Caco-2 (cell line): Measurements from ENCODE around the gene LRRC8C. TPM values are rescaled to one million over a fixed set of nuclear protein-coding genes. Genes with fewer than 3 reads are reported as not detected.

Experiments used
- BruUV-seq: library from RNA; stranded (reverse); fragments of 400-500 nt; replicated peaks from 2 replicates; lab custom pipeline; 2021; lab: Mats Ljungman, UMichigan
- CTCF ChIA-PET: fragments of 300-600 bp; sonication (Branson Sonifier 250); formaldehyde crosslinking; loops from one replicate; lab custom pipeline; 2022; ENCODE audit warnings: antibody characterized with exemption; lab: Charles Lee
- POLR2A ChIA-PET: fragments of 300-600 bp; sonication (Branson Sonifier 250); formaldehyde crosslinking; loops from one replicate; lab custom pipeline; 2022; ENCODE audit warnings: antibody characterized with exemption; lab: Charles Lee
- DNase-seq, 2 experiments: peaks; one replicate each; pipeline versions ENCODE4 v3.0.0 to v3.0.0-alpha.2; 2020 to 2022
- H3K27me3 ChIP-seq: replicated peaks from 2 replicates; pipeline ENCODE4 v1.6.0; 2011; ENCODE audit warnings: low read length; ENCODE audit not compliant: control insufficient read depth, insufficient read depth
- H3K36me3 ChIP-seq: 2 replicates; pipeline ENCODE4 v1.5.1; 2011; ENCODE audit warnings: low read length; ENCODE audit not compliant: control insufficient read depth, insufficient read depth
- H3K4me1 ChIP-seq: fragments of 250-450 bp; sonication (Bioruptor Pico); 2 replicates; pipeline ENCODE4 v1.5.1; 2020; ENCODE audit warnings: mild to moderate bottlenecking
- H3K4me3 ChIP-seq: 2 replicates; pipeline ENCODE4 v1.5.1; 2011; ENCODE audit warnings: low read depth, mild to moderate bottlenecking, control low read depth, low read length
- H3K9me3 ChIP-seq: fragments of 250-450 bp; sonication (Bioruptor Pico); 2 replicates; pipeline ENCODE4 v1.5.1; 2020; ENCODE audit warnings: mild to moderate bottlenecking, moderate library complexity
- H3K27ac Mint-ChIP-seq: one replicate; pipeline ENCODE4 v1.8.0; 2022; ENCODE audit warnings: mixed read lengths; ENCODE audit not compliant: unreplicated experiment
- H3K27me3 Mint-ChIP-seq: one replicate; pipeline ENCODE4 v1.8.0; 2022; ENCODE audit warnings: mixed read lengths; ENCODE audit not compliant: insufficient read depth, unreplicated experiment
- H3K36me3 Mint-ChIP-seq: one replicate; pipeline ENCODE4 v1.8.0; 2022; ENCODE audit warnings: mild to moderate bottlenecking, mixed read lengths; ENCODE audit not compliant: insufficient read depth, unreplicated experiment
- H3K4me1 Mint-ChIP-seq: one replicate; pipeline ENCODE4 v1.8.0; 2022; ENCODE audit warnings: low read depth, mixed read lengths; ENCODE audit not compliant: unreplicated experiment
- H3K4me3 Mint-ChIP-seq: one replicate; pipeline ENCODE4 v1.8.0; 2022; ENCODE audit warnings: mild to moderate bottlenecking, moderate library complexity, mixed read lengths; ENCODE audit not compliant: unreplicated experiment
- H3K9me3 Mint-ChIP-seq: one replicate; pipeline ENCODE4 v1.8.0; 2022; ENCODE audit warnings: mixed read lengths; ENCODE audit not compliant: unreplicated experiment
- intact Hi-C: fragments of 100-400 bp; cut with micrococcal nuclease; formaldehyde crosslinking; loops from one replicate; pipeline ENCODE4 v1.10.0; 2022; ENCODE audit not compliant: unreplicated experiment
- total RNA-seq: library from RNA; stranded (reverse); gene quantifications from 2 replicates; pipeline ENCODE4 v1.2.3, GENCODE V29; 2022
- TF ChIP-seq, protein P1 (sequence below), 2 experiments: fragments of 200-600 bp in 1 of 2; IDR thresholded peaks; 1 replicate in 1 of 2; 2 replicates in 1 of 2; pipeline versions ENCODE4 v1.5.1 to v1.8.0; 2011 to 2022; ENCODE audit warnings: antibody characterized with exemption in 1 of 2, control low read depth in 1 of 2, inconsistent platforms in 1 of 2, low read depth in 1 of 2, low read length in 1 of 2, mild to moderate bottlenecking in 1 of 2, moderate library complexity in 1 of 2; ENCODE audit not compliant: insufficient read depth in 1 of 2, severe bottlenecking in 1 of 2, unreplicated experiment in 1 of 2

The LRRC8C gene
- total RNA-seq, 1 experiment from 2014 or later = 0.11 TPM

DNA sequence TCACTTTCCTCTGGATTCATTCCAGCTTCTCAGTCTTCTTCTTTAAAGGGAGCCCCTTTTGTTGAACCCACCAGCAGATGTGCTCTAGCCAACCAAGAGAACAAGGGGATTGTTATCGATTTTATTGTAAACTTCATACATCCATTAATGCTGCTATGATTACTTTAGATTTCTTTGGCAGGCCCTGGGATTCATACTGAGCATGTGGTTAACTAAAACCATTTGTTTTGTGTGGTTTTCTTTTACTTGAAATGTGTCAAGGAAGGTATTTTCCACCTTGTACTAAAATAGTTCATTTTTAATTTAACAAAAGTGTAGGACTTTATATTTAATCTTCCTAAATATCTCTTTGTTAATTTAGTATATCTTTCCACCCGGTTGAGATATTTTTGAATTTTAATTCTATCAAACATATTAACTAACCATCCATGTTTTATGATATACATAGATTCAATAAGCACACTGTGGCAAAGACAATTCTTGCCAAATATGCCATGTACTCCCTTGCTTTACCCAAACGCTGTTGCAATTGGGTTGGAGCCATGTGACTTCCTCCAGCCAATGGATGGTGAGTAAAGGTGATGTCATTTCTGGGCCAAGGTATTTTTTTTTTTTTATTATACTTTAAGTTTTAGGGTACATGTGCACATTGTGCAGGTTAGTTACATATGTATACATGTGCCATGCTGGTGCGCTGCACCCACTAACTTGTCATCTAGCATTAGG is 113.7 kb downstream of the LRRC8C start:
- Histone ChIP-seq H3K4me1 (no peaks in the 10 kb centered on the region), H3K27me3 (no peaks in the 10 kb centered on the region; the same call in 1 of the 2 replicates), H3K9me3 (no peaks in the 10 kb centered on the region), H3K4me3 (no peak overlapping the region), H3K36me3 (no peaks in the 10 kb centered on the region)
- intact Hi-C loops = no loop called here
- no peak for DNase-seq
- Mint-ChIP-seq H3K27ac (no peak overlapping the region), H3K4me3 (no peak overlapping the region), H3K27me3 (peaks cover 3% of the 10 kb centered on the region), H3K9me3 (no peaks in the 10 kb centered on the region), H3K4me1 (no peaks in the 10 kb centered on the region), H3K36me3 (no peaks in the 10 kb centered on the region)
- ChIA-PET CTCF (no interaction called here), POLR2A (no interaction called here)
- BruUV-seq = no TSS peak
- TF ChIP-seq, protein P1, sequence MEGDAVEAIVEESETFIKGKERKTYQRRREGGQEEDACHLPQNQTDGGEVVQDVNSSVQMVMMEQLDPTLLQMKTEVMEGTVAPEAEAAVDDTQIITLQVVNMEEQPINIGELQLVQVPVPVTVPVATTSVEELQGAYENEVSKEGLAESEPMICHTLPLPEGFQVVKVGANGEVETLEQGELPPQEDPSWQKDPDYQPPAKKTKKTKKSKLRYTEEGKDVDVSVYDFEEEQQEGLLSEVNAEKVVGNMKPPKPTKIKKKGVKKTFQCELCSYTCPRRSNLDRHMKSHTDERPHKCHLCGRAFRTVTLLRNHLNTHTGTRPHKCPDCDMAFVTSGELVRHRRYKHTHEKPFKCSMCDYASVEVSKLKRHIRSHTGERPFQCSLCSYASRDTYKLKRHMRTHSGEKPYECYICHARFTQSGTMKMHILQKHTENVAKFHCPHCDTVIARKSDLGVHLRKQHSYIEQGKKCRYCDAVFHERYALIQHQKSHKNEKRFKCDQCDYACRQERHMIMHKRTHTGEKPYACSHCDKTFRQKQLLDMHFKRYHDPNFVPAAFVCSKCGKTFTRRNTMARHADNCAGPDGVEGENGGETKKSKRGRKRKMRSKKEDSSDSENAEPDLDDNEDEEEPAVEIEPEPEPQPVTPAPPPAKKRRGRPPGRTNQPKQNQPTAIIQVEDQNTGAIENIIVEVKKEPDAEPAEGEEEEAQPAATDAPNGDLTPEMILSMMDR (IDR thresholded peaks at IDR 0.05; ENCODE audit: insufficient read depth in 1 of 2, low read depth in 1 of 2, low read length in 1 of 2, severe bottlenecking in 1 of 2, unreplicated experiment in 1 of 2) = no peak

DNA sequence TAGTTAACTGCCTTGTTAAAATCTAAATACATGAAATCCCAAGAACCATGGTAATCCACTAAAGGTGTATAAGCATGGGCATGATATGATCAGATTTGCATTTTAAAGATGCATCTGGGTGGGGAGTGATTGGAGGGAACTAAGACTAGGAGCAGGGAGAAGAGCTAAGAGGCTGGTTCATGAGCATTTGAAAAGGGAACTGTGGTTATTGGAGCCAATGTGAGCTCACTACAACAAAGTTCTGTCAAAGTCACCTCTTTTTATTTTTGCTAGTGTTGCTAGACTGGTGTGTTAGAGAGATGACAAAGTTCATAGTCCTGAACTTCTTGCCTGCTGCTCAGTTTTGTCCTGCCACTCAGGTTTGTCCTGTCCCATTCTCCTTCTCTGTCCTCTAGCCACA is 120.8 kb downstream of the LRRC8C start:
- intact Hi-C loops = no loop called here
- BruUV-seq = no TSS peak
- POLR2A ChIA-PET = no interaction called here
- Histone ChIP-seq H3K27me3 (no peaks in the 10 kb centered on the region), H3K36me3 (no peaks in the 10 kb centered on the region), H3K4me1 (no peaks in the 10 kb centered on the region; the same call in 1 of the 2 replicates), H3K9me3 (no peaks in the 10 kb centered on the region), H3K4me3 (no peak overlapping the region)
- Mint-ChIP-seq H3K27me3 (peaks cover 3% of the 10 kb centered on the region), H3K4me1 (peaks cover 6% of the 10 kb centered on the region), H3K4me3 (peak overlapping the region; percentile 19), H3K9me3 (no peaks in the 10 kb centered on the region), H3K36me3 (no peaks in the 10 kb centered on the region), H3K27ac (peak overlapping the region; percentile 46)
- no peak for DNase-seq
- CTCF ChIA-PET = no interaction called here
- TF ChIP-seq, protein P1 (IDR thresholded peaks at IDR 0.05; ENCODE audit: insufficient read depth in 1 of 2, low read depth in 1 of 2, low read length in 1 of 2, severe bottlenecking in 1 of 2, unreplicated experiment in 1 of 2) = no peak

DNA sequence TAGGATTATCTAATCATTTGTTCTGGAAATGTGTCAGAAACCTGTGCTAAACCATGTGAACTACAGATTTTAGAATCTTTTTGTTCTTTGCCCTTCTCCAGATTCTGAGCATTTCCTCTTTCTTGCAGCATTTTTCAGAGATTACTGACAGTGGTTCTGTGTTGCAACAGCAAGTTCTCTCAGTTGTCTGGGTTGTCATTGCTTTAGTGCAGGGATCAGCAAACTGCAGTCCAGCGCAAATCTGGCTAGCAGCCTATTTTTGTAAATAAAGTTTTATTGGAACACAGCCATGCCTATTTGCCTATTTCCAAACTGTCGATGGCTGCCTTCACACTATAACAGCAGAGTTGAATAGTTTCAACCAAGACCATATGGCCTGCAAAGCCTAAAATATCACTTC is 121.6 kb downstream of the LRRC8C start:
- BruUV-seq = no TSS peak
- H3K9me3 ChIP-seq = no peaks in the 10 kb centered on the region
- ChIA-PET POLR2A (no interaction called here), CTCF (no interaction called here)
- no peak overlapping the region for H3K4me3 ChIP-seq
- H3K36me3 ChIP-seq = no peaks in the 10 kb centered on the region
- Mint-ChIP-seq H3K36me3 (no peaks in the 10 kb centered on the region), H3K4me1 (peaks cover 6% of the 10 kb centered on the region), H3K4me3 (peak overlapping the region; percentile 19), H3K27me3 (peaks cover 3% of the 10 kb centered on the region), H3K27ac (peak overlapping the region; percentile 46), H3K9me3 (no peaks in the 10 kb centered on the region)
- TF ChIP-seq, protein P1 (IDR thresholded peaks at IDR 0.05; ENCODE audit: insufficient read depth in 1 of 2, low read depth in 1 of 2, low read length in 1 of 2, severe bottlenecking in 1 of 2, unreplicated experiment in 1 of 2) = no peak
- H3K4me1 ChIP-seq = no peaks in the 10 kb centered on the region; the same call in 1 of the 2 replicates
- H3K27me3 ChIP-seq = no peaks in the 10 kb centered on the region
- intact Hi-C loops = no loop called here
- DNase-seq = peak in 1 of 2 experiments; percentile 12
